Left kidney (tissue), 8 donors: ENCODE measurements around the gene TOX3. TPM values are rescaled to one million over a fixed set of nuclear protein-coding genes. Genes with fewer than 3 reads are reported as not detected.

ENCODE experiments used
- DNase-seq: peaks from one replicate; pipeline ENCODE4 v3.0.0-alpha.2; 2013
- long read RNA-seq, 8 donors: transcript quantifications; one replicate each; lab custom pipeline, GENCODE V29; 2026
- polyA plus RNA-seq: library from polyadenylated mRNA; unstranded; fragments of 120-200 nt; gene quantifications from one replicate; pipeline ENCODE4 v1.2.1, GENCODE V29; 2013; ENCODE audit not compliant: insufficient read length

Gene TOX3
- 32.5 TPM for polyA plus RNA-seq
- long read RNA-seq, donor 1, partial matches to known transcripts = 26 of 34 reads
- long read RNA-seq, donor 1, other reads (novel, unspliced or antisense) = 0 of 34 reads
- long read RNA-seq, donor 2, partial matches to known transcripts = 22 of 26 reads
- long read RNA-seq, donor 2, other reads (novel, unspliced or antisense) = 0 of 26 reads
- long read RNA-seq, donor 3, partial matches to known transcripts = 14 of 17 reads
- long read RNA-seq, donor 3, other reads (novel, unspliced or antisense) = 0 of 17 reads
- long read RNA-seq, donor 4, partial matches to known transcripts = 0 of 1 reads
- long read RNA-seq, donor 4, other reads (novel, unspliced or antisense) = 0 of 1 reads
- long read RNA-seq, donor 5, partial matches to known transcripts = 11 of 15 reads
- long read RNA-seq, donor 5, other reads (novel, unspliced or antisense) = 0 of 15 reads
- long read RNA-seq, donor 6, partial matches to known transcripts = 22 of 25 reads
- long read RNA-seq, donor 6, other reads (novel, unspliced or antisense) = 0 of 25 reads
- long read RNA-seq, donor 7, partial matches to known transcripts = 37 of 40 reads
- long read RNA-seq, donor 7, other reads (novel, unspliced or antisense) = 0 of 40 reads
- long read RNA-seq, donor 8, partial matches to known transcripts = 5 of 7 reads
- long read RNA-seq, donor 8, other reads (novel, unspliced or antisense) = 0 of 7 reads

DNA sequence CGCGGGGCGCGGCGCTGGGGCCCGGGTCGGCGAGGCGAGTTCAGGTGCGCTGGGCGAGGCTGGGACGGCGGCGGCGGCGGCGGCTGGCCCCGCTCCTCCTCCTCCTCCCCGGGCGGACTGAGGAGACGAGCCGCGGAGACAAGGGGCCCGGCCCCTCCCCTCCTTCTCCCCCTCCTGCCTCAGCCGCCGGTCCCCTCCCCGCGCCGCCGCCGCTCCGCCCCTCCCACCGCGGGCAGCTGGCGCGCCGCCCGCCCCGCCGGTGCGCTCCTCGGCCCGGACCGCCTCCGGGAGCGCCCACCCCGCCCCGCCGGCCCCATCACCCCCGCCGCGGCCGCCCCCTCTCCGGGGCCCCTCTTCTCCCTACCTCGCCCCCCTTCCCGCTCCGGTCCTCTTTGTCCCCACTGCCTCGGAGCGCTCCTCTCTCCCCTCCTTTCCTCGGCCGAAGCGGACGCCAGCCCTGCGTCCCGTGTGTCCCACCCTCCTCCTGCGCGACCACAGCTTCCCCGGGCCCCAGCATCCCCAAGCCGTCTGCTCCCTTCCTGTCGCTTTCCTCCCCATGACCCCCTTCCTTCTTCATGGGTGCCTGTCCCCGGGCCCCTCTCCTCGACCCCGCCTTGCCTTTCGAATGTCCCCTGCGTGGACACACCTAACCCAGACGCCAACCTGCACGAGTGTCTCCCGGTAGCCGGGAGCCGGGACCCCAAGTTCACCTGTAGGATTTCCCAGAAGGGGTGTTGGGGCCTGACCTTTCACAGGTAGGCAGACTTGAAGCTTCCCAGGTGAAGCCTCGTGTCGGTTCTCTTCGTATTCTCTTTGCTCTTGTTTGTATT lies at the start of gene TOX3:
Gene TOX3 (minus strand): TSS at position 140 of the 830 bp plus-strand sequence. CDS start 420 bp downstream, outside the sequence.
- no peak for DNase-seq

DNA sequence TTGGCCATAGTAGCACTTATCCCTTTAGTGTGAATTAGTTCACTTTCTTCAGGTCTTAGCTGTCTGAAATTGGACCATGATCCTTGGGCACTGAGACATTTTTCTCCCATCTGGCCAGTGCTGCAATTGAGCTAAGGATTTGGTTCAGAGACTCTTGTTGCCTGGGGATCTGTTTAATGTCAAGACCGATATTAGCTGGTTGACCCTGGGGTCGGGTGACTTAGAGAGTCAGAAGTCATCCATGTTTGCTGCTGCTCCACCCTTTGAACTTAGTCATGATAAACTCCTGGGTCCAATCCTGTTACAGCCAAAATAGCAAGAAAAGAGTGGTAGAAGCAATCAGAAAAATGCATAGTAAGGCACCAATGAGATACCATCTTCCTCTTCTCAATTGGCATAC lies 45.8 kb upstream of the TOX3 start:
- DNase-seq = no peak

- no peak for DNase-seq
These were observed 45.1 kb upstream of the TOX3 start for GRCh38 chr16:52591934-52592592.

DNA sequence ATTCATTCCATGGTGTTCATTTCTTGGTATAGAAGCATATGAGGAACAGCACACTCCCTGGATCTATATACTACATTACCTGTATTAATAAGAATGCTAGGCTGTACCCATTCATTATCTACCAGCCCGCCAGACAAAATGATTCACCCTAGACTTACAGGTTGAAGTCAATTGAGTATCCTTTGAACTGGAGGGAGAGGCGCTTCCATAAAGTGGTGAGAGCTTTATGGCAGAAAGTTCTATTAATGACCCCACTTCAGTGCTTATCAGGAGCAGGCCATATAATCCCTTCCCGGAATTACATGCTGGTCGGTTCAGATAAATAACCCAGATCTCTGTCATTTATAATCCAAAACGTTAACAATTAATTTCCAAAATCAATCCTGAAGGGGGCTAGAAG lies 44.5 kb upstream of the TOX3 start:
- DNase-seq = no peak

DNA sequence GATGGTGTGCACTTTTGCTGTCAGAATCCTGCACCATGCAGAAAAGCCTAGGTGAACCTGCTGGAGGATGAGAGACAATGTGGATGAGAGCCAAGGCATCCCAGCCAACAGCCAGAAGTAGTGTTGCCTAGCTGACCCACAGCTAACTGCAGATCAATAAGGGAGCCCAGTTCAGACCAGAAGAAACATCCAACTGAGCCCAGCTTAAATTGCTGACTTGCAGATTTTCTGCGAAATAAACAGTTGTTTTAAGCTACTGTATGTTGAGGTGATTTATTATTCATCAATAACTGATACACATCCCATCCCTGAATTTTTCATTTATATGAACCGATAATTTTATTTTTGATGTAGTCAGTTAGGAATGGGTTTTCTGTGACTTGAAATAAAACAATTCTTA lies 39.2 kb upstream of the TOX3 start:
- DNase-seq = no peak

GRCh38 chr16:52584354-52585320 lies 37.7 kb upstream of the TOX3 start:
- no peak for DNase-seq

DNA sequence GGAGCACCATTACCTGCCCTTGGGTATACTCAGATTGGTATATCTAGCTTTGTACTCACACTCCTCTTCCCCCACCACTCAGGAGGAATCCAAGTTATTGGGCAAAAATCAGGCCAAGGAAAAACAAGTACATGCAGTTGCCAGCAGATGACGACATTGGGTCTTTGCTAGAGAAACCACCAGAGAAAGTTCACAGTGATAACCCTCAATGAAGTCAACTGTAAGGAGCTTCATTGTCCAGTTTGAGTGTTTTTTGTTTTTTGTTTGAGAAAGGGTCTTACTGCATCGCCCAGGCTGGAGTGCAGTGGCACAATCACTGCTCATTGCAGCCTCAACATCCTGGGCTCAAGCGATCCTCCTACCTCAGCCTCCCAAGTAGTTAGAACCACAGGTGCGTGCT lies 34.6 kb upstream of the TOX3 start:
- DNase-seq = no peak

GRCh38 chr16:52580488-52580887 lies 33.5 kb upstream of the TOX3 start:
- no peak for DNase-seq

DNA sequence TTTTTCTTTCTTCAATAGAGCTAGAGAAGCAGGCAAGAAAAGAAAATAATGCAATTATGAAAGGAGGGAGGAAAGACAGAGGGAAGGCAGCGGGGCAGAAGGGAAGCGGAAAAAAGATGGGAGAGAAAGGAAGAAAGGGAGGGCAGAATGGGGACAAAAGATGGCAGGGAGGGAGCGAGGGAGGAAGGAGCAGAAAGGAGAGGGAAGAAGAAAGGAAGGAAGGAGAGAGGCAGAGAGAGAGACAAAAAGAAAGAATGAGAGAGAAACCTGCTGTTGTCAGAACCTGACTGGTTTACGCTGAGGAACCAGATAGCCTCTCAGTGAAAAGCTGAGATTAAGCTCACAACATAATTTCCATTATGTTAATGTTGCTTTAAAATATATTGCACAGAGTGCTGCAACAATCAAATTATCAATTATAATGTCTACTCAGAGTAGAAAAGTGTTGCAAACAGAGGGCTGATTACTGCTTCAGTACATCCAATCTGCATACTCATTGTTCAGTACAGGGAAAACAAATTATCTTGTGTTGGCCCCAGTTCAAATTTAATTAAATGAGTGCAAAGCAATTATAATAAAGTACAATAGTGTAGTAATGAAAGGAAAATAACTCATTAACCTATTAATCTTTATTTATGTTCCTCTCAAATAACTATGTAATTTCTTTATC lies 32.0 kb upstream of the TOX3 start:
- DNase-seq = no peak

DNA sequence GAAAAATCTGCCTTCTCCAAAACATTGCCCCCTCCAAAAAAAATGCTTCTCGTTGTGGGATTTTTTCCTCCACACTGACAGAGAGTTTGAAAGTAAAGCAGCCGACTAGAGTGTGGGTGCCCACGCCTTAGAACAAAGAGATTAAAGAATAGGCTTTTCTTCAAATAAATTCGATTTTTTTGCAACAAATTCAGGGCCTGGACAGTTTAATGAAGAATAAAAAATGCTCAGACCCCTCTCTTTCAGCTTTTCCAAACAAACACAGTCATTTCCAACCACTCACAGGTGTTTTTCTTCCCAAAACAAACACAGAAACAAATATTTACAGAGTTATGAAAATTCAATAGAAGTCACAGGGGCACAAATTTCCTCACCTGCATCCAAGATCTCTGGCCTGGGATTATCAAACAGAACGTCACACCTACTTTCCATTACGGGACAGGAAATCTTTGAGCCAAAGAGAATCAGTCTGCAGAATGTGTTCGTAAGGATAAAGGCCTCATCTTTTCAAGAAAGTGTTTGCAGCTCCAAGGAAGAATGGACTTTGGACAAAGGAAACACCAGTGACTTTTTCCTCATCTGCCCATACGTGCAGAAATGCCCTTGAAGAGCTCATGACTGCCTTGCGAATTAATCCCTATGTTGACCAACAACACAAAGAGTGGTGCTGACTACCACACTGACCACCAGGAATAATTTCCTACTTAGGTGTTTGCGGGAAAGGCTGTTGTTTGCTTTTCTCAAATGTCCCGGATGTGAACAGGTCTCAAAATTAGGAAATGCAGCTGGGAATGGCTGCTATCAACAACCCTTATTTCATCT lies 31.3 kb upstream of the TOX3 start:
- DNase-seq = no peak

GRCh38 chr16:52577130-52577706 lies 30.3 kb upstream of the TOX3 start:
- DNase-seq = no peak

DNA sequence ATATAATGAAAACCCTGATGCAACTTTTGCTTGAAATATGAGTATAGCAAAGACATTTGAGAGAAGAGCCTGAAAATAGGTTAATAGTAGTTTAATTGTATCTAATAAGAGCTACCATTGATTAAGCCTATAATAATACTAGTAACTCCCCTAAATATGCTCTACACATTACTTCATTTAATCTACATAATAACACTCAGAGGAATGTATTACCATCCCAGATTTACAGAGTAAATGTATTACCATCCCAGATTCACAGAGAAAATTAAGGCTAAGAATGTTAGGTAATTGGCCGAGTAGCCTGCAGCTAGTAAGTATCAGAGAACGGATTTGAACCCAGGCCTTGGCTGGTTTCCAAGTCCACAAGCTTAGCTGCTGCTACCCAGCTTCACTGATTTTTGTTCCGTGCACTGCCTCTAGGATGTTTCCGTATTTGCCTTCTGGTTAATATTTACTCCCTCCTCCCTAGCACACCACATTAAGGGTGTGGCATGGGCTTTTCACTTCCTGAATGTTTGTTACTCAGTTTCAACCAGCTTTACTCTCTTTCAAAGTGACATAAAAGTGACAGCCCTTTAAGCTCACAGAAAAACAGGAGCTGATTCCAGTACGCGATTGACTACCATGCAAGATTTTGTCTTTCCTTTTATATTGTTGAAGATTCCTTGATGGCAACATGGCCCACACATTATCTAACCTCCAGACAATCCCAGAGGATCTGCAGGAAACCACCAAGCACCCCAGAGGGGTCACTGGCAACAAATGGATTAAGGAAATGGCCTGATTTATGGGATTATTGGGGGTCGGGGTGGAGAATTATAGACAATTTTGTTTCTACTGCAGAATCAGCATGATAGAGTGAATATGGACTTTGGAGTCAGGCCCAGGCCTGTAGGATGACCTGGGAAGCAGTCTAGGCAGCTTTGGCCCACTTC lies 26.7 kb upstream of the TOX3 start:
- DNase-seq = no peak

DNA sequence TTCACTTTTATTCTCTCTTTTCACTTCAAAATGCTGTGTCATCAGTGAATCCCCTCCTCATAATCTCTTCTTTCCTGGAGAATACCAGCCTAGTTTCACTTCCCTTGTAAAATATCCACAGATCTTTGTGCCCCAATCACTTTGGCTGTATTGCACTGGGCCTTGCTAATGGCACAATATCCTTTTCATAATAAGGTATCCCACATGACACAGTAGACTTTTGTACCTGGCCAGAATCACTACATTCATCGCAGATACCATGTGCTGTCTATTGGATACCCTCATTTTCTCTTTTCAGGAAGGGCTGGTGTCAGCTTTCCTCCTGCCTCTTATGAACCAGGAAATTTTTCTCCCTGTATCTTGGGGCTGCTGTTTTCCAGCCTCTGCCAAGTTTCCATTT lies 25.7 kb upstream of the TOX3 start:
- DNase-seq = no peak

GRCh38 chr16:52570495-52571091 lies 23.6 kb upstream of the TOX3 start:
- no peak for DNase-seq

DNA sequence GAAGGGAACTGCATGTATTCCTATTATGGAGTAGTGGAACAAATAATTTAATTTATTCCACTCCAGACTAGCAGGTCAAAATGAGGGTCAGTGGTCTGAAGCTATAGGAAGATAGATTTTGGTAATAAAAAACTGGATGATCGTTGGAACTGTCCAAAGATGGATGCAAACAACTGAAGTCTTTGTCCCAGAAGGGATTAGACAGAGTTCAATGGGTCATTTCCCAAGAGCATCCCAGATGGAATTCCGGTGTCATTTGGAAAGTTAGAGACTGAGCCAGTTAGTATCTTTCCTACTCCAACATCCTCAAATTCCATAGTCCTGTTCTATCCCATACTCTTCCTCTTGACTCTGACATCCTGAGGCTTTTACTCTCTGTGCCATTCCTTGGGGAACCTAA lies 22.8 kb upstream of the TOX3 start:
- DNase-seq = no peak

GRCh38 chr16:52568983-52569690 lies 22.2 kb upstream of the TOX3 start:
- no peak for DNase-seq

- no peak for DNase-seq
These were observed 21.6 kb upstream of the TOX3 start for GRCh38 chr16:52568495-52568894.
